ENCODE measurements around the gene TDRD10.

- TF ChIP-seq, protein P1, sequence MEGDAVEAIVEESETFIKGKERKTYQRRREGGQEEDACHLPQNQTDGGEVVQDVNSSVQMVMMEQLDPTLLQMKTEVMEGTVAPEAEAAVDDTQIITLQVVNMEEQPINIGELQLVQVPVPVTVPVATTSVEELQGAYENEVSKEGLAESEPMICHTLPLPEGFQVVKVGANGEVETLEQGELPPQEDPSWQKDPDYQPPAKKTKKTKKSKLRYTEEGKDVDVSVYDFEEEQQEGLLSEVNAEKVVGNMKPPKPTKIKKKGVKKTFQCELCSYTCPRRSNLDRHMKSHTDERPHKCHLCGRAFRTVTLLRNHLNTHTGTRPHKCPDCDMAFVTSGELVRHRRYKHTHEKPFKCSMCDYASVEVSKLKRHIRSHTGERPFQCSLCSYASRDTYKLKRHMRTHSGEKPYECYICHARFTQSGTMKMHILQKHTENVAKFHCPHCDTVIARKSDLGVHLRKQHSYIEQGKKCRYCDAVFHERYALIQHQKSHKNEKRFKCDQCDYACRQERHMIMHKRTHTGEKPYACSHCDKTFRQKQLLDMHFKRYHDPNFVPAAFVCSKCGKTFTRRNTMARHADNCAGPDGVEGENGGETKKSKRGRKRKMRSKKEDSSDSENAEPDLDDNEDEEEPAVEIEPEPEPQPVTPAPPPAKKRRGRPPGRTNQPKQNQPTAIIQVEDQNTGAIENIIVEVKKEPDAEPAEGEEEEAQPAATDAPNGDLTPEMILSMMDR (IDR thresholded peaks at IDR 0.05; ENCODE audit: insufficient read depth, low read depth, low read length) = no peak
- no peak for TF ChIP-seq EZH2 (IDR thresholded peaks at IDR 0.05; ENCODE audit: insufficient read depth, low read length)
These were observed 77.4 kb downstream of the TDRD10 start for GRCh38 chr1:154579374-154579773.

Measured in astrocyte (in vitro differentiated cells and primary cell).